Measurements from ENCODE around the gene BORCS5.

BORCS5 gene

GRCh38 chr12:12357719-12358461 lies 1.0 kb downstream of the BORCS5 start:
- peaks cover 6% of the 10 kb centered on the region; the same call in 1 of the 2 replicates for H3K79me2 ChIP-seq (ENCODE audit: insufficient read depth, low read length)
- no peak for TF ChIP-seq EZH2 (IDR thresholded peaks at IDR 0.05; ENCODE audit: borderline replicate concordance, low read length)
- TF ChIP-seq, protein P1, sequence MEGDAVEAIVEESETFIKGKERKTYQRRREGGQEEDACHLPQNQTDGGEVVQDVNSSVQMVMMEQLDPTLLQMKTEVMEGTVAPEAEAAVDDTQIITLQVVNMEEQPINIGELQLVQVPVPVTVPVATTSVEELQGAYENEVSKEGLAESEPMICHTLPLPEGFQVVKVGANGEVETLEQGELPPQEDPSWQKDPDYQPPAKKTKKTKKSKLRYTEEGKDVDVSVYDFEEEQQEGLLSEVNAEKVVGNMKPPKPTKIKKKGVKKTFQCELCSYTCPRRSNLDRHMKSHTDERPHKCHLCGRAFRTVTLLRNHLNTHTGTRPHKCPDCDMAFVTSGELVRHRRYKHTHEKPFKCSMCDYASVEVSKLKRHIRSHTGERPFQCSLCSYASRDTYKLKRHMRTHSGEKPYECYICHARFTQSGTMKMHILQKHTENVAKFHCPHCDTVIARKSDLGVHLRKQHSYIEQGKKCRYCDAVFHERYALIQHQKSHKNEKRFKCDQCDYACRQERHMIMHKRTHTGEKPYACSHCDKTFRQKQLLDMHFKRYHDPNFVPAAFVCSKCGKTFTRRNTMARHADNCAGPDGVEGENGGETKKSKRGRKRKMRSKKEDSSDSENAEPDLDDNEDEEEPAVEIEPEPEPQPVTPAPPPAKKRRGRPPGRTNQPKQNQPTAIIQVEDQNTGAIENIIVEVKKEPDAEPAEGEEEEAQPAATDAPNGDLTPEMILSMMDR (IDR thresholded peaks at IDR 0.05; ENCODE audit: low read length): no peak
- H2AFZ ChIP-seq (ENCODE audit: low read length): peak overlapping the region; percentile 52
- H3K4me3 ChIP-seq (ENCODE audit: low read depth, low read length, poor library complexity, severe bottlenecking): peak overlapping the region; percentile 88
- peak overlapping the region; percentile 92 for H3K27ac ChIP-seq (ENCODE audit: low read depth, low read length, poor library complexity, severe bottlenecking)
- H3K9me2 ChIP-seq (ENCODE audit: low read depth, low read length): no peaks in the 10 kb centered on the region
- peak overlapping the region; percentile 97 for H3K9ac ChIP-seq (ENCODE audit: low read length)
- no peaks in the 10 kb centered on the region for H3F3A ChIP-seq (ENCODE audit: insufficient read depth, low read length)
- no peaks in the 10 kb centered on the region for H3K9me3 ChIP-seq (ENCODE audit: low read length)
- H3K4me2 ChIP-seq (ENCODE audit: low read length): peak overlapping the region; percentile 99
- H3K36me3 ChIP-seq (ENCODE audit: insufficient read depth, low read length): no peaks in the 10 kb centered on the region
- H3K4me1 ChIP-seq (ENCODE audit: insufficient read depth, low read length, severe bottlenecking): peaks cover 26% of the 10 kb centered on the region
- H4K20me1 ChIP-seq (ENCODE audit: insufficient read depth, low read length): no peaks in the 10 kb centered on the region
- no peaks in the 10 kb centered on the region for H3K27me3 ChIP-seq (ENCODE audit: insufficient read depth, low read length)

- peak overlapping the region; percentile 92 for H3K27ac ChIP-seq (ENCODE audit: low read depth, low read length, poor library complexity, severe bottlenecking)
- H3K4me1 ChIP-seq (ENCODE audit: insufficient read depth, low read length, severe bottlenecking): peaks cover 26% of the 10 kb centered on the region
- peak overlapping the region; percentile 97 for H3K9ac ChIP-seq (ENCODE audit: low read length)
- no peaks in the 10 kb centered on the region for H3K27me3 ChIP-seq (ENCODE audit: insufficient read depth, low read length)
- TF ChIP-seq EZH2 (IDR thresholded peaks at IDR 0.05; ENCODE audit: borderline replicate concordance, low read length): no peak
- TF ChIP-seq, protein P1 (IDR thresholded peaks at IDR 0.05; ENCODE audit: low read length): no peak
- H3K9me3 ChIP-seq (ENCODE audit: low read length): no peaks in the 10 kb centered on the region
- H3K4me2 ChIP-seq (ENCODE audit: low read length): peak overlapping the region; percentile 99
- H3F3A ChIP-seq (ENCODE audit: insufficient read depth, low read length): no peaks in the 10 kb centered on the region
- no peaks in the 10 kb centered on the region for H3K36me3 ChIP-seq (ENCODE audit: insufficient read depth, low read length)
- H3K4me3 ChIP-seq (ENCODE audit: low read depth, low read length, poor library complexity, severe bottlenecking): peak overlapping the region; percentile 88
- H3K9me2 ChIP-seq (ENCODE audit: low read depth, low read length): no peaks in the 10 kb centered on the region
- H3K79me2 ChIP-seq (ENCODE audit: insufficient read depth, low read length): peaks cover 6% of the 10 kb centered on the region; the same call in 1 of the 2 replicates
- H4K20me1 ChIP-seq (ENCODE audit: insufficient read depth, low read length): no peaks in the 10 kb centered on the region
- no peak overlapping the region for H2AFZ ChIP-seq (ENCODE audit: low read length)
Observed at GRCh38 chr12:12358528-12358927, 1.6 kb downstream of the BORCS5 start.

DNA sequence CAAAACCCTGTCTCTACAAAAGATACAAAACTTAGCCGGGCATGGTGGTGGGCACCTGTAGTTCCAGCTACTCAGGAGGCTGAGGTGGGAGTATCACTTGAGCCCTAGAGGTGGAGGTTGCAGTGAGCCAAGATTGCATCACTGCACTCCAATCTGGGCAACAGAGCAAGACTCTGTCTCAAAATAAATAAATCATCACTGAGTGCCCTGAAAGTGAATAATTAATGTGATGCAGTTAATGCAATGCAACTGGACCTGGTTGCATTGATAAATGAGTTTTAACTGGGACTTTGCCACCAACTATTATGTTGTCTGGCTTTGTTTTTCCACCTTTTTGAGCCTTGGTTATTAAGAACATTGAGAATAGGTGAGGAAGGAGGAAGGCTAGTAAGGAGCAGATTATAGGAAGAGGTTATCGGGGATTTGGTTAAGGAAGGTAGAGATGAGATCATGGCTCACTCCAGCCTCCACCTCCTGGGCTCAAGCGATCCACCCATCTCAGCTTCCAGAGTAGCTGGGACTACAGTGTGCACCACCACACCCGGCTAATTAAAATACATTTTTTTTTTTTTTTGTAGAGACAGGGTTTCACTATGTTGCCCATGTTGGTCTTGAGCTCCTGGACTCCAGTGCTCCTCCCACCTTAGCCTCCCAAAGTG lies 8.0 kb downstream of the BORCS5 start:
- Histone ChIP-seq H3K27ac (ENCODE audit: low read depth, low read length, poor library complexity, severe bottlenecking) (no peak overlapping the region), H3K27me3 (ENCODE audit: insufficient read depth, low read length) (no peaks in the 10 kb centered on the region), H3K9me2 (ENCODE audit: low read depth, low read length) (no peaks in the 10 kb centered on the region), H3K9me3 (ENCODE audit: low read length) (no peaks in the 10 kb centered on the region), H3K9ac (ENCODE audit: low read length) (no peak overlapping the region), H3K79me2 (ENCODE audit: insufficient read depth, low read length) (no peaks in the 10 kb centered on the region), H3K4me2 (ENCODE audit: low read length) (no peak overlapping the region), H3F3A (ENCODE audit: insufficient read depth, low read length) (no peaks in the 10 kb centered on the region), H3K4me1 (ENCODE audit: insufficient read depth, low read length, severe bottlenecking) (no peaks in the 10 kb centered on the region), H4K20me1 (ENCODE audit: insufficient read depth, low read length) (no peaks in the 10 kb centered on the region), H2AFZ (ENCODE audit: low read length) (no peak overlapping the region), H3K4me3 (ENCODE audit: low read depth, low read length, poor library complexity, severe bottlenecking) (no peak overlapping the region), H3K36me3 (ENCODE audit: insufficient read depth, low read length) (peaks cover 15% of the 10 kb centered on the region; the same call in 1 of the 2 replicates)
- no peak for TF ChIP-seq EZH2 (IDR thresholded peaks at IDR 0.05; ENCODE audit: borderline replicate concordance, low read length)
- TF ChIP-seq, protein P1 (IDR thresholded peaks at IDR 0.05; ENCODE audit: low read length): no peak

Measured in OCI-LY1 (cell line).